Measurements from ENCODE around the gene LPAR3.
A peak's percentile ranks its signal among the peaks of the same experiment; 100 is the strongest.

LPAR3 gene

GRCh38 chr1:84823991-84824390 is 69.0 kb downstream of the LPAR3 start:
- no peak for DNase-seq

DNA sequence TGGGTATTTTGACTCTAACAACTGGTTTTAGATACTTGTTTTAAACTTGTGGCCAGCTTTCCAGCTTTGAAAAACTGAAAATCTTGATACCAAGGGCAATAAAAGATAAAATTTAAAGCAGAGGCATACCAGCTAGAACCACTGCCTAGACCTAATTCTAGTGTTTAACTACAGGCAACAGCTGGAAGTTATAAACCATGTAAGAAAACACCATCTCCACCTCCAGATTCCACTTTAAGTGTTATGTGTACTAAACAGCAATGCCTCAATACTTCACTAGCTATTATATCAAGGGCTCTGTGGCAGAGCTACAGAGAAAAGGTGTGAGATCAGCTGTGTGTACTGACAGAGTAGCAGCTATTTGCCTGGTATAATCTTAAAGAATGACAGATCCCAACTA is 69.5 kb downstream of the LPAR3 start:
- DNase-seq = no peak

DNA sequence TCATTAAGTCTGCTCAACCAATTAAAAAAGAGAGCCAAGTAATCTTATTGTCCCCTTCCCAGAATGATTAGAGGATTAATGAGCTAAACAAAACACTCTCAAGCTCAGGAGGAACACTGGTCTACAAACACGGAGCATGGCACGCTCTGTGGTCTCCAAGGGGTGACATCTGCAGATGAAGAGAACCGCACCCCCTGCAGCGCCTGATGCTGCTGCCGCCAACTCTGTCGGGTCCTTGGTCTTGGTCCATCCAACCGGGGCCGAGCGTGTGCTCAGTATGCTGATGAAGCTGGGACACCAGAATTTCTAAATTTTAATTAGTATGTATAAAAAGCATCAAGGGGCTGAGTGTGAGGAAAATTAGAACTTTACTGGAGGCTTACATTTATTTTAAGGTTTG is 82.7 kb downstream of the LPAR3 start:
- no peak for DNase-seq

- no peak for DNase-seq
These were observed 84.0 kb downstream of the LPAR3 start for GRCh38 chr1:84809023-84809422.

GRCh38 chr1:84803604-84804003 is 89.4 kb downstream of the LPAR3 start:
- DNase-seq = no peak

- no peak for DNase-seq
These were observed 90.3 kb downstream of the LPAR3 start for GRCh38 chr1:84802567-84803232.

GRCh38 chr1:84800090-84801073 is 92.6 kb downstream of the LPAR3 start:
- DNase-seq = no peak

DNA sequence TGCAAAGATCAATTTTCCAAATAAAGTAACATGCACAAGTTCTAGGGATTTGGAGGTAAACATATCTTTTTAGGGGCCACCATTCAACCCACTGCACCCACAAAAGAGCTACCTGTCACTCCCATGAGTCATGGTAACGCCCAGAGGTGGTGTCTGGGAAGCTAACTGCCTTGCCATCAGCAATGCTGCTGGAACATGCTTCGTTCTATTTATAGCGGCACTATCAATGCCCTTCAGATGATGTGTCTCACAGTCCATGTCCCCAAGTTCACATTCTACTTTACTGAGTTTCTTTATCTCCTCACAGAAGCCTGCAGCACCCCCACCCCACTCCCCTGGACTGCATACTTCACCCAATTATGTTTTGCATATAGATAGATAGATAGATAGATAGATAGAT is 95.4 kb downstream of the LPAR3 start:
- DNase-seq = no peak

- no peak for DNase-seq
These were observed 96.9 kb downstream of the LPAR3 start for GRCh38 chr1:84795966-84796600.

- no peak for DNase-seq
These were observed 97.8 kb downstream of the LPAR3 start for GRCh38 chr1:84795213-84795612.

DNA sequence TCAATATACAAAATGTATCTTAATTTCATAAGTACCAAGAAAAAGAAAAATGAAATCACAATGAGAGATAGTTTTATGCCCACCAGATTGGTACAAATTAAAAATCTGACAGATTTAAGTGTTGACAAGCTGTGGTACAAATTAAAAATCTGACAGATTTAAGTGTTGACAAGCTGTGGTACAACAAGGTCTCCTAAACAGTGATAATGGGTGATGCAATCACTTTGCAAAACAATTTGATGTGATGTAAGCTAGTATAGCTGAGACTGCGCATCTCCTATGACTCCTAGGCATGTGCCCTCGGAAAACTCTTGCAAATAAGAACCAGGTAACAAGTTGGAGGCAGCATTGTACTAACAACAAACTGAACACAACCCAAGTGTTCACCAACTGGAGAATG is 100.6 kb downstream of the LPAR3 start:
- no peak for DNase-seq

- no peak for DNase-seq
These were observed 104.0 kb downstream of the LPAR3 start for GRCh38 chr1:84789014-84789413.

GRCh38 chr1:84785271-84786036 is 107.6 kb downstream of the LPAR3 start:
- DNase-seq = no peak

GRCh38 chr1:84782881-84783280 is 110.1 kb downstream of the LPAR3 start:
- DNase-seq = no peak

DNA sequence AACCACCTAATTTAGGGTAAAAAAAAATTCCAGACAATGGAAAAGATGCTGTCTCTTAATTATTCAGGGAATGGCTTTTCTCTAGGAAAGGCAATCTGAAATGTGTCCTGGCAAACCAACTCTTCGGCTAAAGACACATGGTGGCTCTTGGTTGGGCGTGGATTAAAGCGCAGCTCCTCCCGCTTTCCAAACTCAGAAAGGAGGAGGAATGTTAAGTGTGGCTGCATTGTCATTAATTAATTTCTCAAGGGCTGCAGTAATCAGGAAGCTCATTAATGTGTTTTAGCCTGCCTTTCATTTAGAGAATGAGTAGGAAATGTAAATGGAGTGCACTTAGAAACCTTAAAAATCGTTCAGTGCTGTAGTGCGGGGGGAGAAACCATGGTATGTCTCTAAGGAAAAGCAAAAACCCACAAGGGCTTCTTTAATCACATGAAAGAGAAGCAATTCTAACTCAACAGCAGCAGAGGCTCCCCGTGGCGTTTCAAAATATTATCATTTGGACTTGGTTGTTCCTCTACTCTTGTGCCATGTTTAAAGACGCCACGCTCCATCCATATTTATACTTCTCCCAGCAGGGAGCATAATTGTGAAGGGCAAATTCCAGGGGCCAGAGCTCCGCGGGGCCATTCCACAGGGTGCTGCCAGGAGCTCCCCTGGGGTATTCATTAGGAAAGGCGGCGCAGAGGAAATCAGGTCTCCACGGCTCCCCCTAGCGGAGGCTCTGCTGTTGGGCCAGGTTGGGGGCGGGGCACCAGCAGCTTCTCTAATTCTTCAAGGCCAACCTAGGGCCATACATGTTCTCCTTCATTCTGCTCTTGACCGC is 110.8 kb downstream of the LPAR3 start:
- DNase-seq = peak; percentile 53 to 86

- DNase-seq = no peak
These were observed 112.8 kb downstream of the LPAR3 start for GRCh38 chr1:84780000-84780716.

DNA sequence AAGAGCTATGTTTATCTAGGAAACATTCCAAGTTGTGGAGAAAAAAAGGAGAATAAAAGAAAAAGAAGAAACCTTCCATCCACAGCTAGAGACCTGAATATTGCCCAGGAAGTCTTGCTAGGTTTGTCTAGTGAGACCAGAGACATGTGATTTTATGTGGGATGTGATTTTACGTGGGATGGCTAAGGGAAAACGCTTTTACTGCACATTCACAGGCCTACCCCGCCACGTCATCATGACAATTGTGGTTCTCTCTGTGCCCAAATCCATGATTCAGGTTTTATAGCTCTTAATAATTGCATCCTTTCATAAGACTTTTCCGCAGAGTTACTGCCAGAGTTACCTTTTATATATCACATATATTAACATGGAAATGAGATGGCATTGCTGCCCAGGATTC is 116.4 kb downstream of the LPAR3 start:
- DNase-seq = no peak

- no peak for DNase-seq
These were observed 117.5 kb downstream of the LPAR3 start for GRCh38 chr1:84775535-84775920.

GRCh38 chr1:84774669-84775534 is 118.1 kb downstream of the LPAR3 start:
- DNase-seq = peak in 1 of 2 experiments; percentile 13

DNA sequence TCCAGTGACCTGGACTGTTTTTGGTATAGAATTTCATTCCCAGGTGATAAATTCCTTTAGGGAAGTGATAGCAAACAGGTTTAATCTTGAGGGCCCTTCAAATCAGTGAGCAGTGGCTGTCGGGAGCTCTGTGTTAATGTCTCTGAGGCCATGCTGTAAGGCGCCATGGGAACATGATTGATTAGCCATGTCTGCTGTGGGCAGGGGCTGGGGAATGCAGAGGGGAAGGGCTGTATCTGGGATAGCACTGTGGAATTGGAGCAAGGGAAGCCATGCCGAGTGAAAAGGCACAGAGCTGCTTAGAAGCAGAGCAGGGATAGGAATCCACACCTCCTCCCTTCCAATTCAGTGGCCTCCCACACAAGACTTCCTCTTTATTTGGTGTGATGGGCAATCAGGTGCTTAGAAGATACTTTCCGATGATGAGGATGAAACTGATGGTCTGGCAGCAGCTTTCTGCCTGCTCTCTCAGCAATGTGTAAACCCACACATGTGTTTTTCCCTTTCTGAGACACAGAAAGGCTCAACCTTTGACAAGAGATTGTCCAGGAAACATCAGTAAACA is 119.0 kb downstream of the LPAR3 start:
- DNase-seq = no peak
